MM.1S (cell line): ENCODE data around the gene OR2T11.
"Not testable (repeated sequence)": the region's sequence is repeated elsewhere in the genome, so short reads cannot be mapped to it uniquely, and the experiment has no call there.

ENCODE experiments used
- EZH2 ChIP-seq: fragments of 300-600 bp; sonication (generic); optimal IDR thresholded peaks from 2 replicates; pipeline ENCODE3; 2017; ENCODE audit warnings: low read depth, mild to moderate bottlenecking, antibody characterized with exemption, low read length, mixed read lengths
- EZH2phosphoT487 ChIP-seq: fragments of 300-600 bp; sonication (generic); IDR thresholded peaks from 2 replicates; pipeline ENCODE4 v1.6.1; 2018; ENCODE audit warnings: antibody characterized with exemption, low read length
- TF ChIP-seq, protein P1 (sequence below): fragments of 300-600 bp; sonication (generic); IDR thresholded peaks from 2 replicates; pipeline ENCODE4 v1.5.1; 2016; ENCODE audit warnings: antibody characterized with exemption, low read length, mixed read lengths

DNA sequence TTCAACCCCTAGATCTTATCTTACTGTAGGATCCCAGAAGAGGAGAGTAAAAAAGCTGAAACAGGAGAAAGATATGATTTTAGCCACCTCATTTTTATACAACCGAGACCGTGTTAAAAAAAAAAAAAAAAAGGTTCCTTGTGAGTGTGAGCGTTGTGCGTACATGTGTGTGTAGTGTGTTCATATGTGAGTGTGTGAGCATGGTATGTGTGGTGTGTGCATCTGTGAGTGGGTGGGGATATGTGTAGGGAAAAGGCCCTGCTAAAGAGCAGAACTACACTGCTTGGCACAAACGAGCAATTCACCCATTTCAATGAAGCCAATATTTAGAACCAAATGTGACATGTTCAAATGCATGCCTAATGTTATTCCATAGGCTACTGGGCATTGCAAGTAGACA lies 6.7 kb upstream of the OR2T11 start:
- TF ChIP-seq, protein P1, sequence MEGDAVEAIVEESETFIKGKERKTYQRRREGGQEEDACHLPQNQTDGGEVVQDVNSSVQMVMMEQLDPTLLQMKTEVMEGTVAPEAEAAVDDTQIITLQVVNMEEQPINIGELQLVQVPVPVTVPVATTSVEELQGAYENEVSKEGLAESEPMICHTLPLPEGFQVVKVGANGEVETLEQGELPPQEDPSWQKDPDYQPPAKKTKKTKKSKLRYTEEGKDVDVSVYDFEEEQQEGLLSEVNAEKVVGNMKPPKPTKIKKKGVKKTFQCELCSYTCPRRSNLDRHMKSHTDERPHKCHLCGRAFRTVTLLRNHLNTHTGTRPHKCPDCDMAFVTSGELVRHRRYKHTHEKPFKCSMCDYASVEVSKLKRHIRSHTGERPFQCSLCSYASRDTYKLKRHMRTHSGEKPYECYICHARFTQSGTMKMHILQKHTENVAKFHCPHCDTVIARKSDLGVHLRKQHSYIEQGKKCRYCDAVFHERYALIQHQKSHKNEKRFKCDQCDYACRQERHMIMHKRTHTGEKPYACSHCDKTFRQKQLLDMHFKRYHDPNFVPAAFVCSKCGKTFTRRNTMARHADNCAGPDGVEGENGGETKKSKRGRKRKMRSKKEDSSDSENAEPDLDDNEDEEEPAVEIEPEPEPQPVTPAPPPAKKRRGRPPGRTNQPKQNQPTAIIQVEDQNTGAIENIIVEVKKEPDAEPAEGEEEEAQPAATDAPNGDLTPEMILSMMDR = not testable (repeated sequence)
- TF ChIP-seq EZH2phosphoT487, EZH2: not testable (repeated sequence)
